Measurements from ENCODE around the gene PRSS12.

Gene PRSS12

DNA sequence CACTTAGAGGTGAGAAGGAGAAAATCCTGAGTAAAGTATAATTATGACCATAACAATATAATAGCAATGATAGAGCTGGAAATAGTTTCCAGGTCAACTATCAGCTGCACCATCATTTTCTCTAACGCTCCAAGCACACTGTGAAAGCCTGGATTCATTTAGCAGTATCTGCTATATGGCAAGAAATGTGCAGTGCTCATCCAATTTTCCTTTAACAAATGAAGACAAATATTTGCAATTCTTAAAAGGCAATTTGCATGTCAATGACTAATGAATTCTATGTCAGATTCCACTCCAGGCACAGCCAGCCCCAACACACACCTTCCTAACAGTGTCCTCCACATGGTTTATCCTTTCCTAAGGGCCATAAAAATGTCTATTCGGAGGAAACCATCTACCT is 12.7 kb downstream of the PRSS12 start:
- TF ChIP-seq POLR2AphosphoS5 (IDR thresholded peaks at IDR 0.05; ENCODE audit: low read depth) (no peak), GABPA (IDR thresholded peaks at IDR 0.05; ENCODE audit: low read depth) (no peak), SPI1 (IDR thresholded peaks at IDR 0.05; ENCODE audit: borderline replicate concordance, low read depth) (no peak)
- TF ChIP-seq, protein P1, sequence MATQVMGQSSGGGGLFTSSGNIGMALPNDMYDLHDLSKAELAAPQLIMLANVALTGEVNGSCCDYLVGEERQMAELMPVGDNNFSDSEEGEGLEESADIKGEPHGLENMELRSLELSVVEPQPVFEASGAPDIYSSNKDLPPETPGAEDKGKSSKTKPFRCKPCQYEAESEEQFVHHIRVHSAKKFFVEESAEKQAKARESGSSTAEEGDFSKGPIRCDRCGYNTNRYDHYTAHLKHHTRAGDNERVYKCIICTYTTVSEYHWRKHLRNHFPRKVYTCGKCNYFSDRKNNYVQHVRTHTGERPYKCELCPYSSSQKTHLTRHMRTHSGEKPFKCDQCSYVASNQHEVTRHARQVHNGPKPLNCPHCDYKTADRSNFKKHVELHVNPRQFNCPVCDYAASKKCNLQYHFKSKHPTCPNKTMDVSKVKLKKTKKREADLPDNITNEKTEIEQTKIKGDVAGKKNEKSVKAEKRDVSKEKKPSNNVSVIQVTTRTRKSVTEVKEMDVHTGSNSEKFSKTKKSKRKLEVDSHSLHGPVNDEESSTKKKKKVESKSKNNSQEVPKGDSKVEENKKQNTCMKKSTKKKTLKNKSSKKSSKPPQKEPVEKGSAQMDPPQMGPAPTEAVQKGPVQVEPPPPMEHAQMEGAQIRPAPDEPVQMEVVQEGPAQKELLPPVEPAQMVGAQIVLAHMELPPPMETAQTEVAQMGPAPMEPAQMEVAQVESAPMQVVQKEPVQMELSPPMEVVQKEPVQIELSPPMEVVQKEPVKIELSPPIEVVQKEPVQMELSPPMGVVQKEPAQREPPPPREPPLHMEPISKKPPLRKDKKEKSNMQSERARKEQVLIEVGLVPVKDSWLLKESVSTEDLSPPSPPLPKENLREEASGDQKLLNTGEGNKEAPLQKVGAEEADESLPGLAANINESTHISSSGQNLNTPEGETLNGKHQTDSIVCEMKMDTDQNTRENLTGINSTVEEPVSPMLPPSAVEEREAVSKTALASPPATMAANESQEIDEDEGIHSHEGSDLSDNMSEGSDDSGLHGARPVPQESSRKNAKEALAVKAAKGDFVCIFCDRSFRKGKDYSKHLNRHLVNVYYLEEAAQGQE (IDR thresholded peaks at IDR 0.05; ENCODE audit: insufficient replicate concordance, low read depth): no peak
- TF ChIP-seq, protein P2, sequence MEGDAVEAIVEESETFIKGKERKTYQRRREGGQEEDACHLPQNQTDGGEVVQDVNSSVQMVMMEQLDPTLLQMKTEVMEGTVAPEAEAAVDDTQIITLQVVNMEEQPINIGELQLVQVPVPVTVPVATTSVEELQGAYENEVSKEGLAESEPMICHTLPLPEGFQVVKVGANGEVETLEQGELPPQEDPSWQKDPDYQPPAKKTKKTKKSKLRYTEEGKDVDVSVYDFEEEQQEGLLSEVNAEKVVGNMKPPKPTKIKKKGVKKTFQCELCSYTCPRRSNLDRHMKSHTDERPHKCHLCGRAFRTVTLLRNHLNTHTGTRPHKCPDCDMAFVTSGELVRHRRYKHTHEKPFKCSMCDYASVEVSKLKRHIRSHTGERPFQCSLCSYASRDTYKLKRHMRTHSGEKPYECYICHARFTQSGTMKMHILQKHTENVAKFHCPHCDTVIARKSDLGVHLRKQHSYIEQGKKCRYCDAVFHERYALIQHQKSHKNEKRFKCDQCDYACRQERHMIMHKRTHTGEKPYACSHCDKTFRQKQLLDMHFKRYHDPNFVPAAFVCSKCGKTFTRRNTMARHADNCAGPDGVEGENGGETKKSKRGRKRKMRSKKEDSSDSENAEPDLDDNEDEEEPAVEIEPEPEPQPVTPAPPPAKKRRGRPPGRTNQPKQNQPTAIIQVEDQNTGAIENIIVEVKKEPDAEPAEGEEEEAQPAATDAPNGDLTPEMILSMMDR (IDR thresholded peaks at IDR 0.05; ENCODE audit: insufficient read depth, low read length): no peak
- H3K4me3 ChIP-seq (replicated peaks; ENCODE audit: insufficient read depth, low read length): no peak overlapping the region

DNA sequence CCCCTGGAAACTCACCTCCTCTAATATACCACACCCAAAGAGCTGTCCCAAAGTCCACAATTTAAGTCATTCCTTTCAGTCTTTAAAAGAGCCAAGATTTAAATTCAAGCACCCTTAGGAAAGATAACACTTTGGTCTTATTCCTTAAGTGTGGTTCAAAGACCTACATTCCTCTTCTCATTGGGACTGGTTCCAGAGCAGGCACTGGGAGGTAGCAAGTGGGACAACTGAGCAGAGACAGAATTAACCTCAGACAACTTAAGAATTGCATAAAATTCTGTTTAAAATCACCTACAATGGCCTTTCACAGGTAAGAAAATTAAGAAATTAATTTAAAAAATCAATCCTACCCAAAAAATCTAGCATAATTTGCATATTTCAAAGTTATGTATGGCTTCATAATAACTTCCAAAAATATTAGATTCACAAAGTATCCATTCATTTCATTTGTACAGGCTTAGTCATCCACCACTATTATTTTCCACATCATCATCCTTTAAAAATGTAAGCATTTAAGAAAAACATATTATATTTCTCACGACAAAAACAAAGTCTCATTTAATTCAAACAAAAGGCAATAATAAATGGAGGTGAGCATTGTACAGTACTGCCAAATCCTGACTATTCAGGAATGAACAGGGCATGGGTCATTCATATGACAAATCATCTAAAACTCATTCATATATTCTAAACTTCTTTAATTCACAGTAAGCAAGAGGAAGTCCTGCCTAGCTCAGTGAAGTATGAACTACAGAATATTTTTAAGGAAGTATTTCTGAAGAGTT is 13.6 kb downstream of the PRSS12 start:
- DNase-seq (ENCODE audit: low read depth in 1 of 2, low spot score in 1 of 2): no peak
- Histone ChIP-seq H3K27ac (replicated peaks) (no peak overlapping the region), H3K27me3 (ENCODE audit: insufficient read depth, poor library complexity, severe bottlenecking) (no peaks in the 10 kb centered on the region), H3K4me3 (replicated peaks; ENCODE audit: insufficient read depth, low read length) (no peak overlapping the region)
- peak; percentile 55; the same call in 1 of the 2 replicates for TF ChIP-seq SPI1 (IDR thresholded peaks at IDR 0.05; ENCODE audit: borderline replicate concordance, low read depth)
- TF ChIP-seq POLR2AphosphoS5 (IDR thresholded peaks at IDR 0.05; ENCODE audit: low read depth): no peak

More for the DNA sequence above, 12.7 kb downstream of the PRSS12 start:
- H3K27ac ChIP-seq (replicated peaks): no peak overlapping the region
- DNase-seq (ENCODE audit: low read depth in 1 of 2, low spot score in 1 of 2): no peak
- no peaks in the 10 kb centered on the region for H3K27me3 ChIP-seq (ENCODE audit: insufficient read depth, poor library complexity, severe bottlenecking)

DNA sequence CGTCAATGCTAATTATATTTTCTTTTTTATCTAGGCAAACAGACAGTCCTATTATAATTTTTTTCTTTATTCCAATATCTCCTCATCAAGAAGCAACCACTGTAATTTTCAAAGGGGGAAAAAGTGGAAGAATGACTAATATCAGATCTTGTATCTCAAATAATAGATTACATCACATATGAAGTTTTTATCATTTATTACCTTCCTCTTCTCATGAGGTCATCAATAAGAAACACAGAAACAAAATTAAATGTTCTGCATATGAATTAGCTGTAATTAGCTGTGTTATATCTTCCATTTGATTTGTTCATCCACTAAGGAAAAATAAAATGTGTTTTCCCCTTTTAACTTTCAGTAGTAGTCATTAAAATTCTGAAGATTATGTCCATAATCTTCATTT is 14.3 kb downstream of the PRSS12 start:
- TF ChIP-seq POLR2AphosphoS5 (IDR thresholded peaks at IDR 0.05; ENCODE audit: low read depth): no peak
- no peak for TF ChIP-seq SPI1 (IDR thresholded peaks at IDR 0.05; ENCODE audit: borderline replicate concordance, low read depth)
- TF ChIP-seq, protein P2 (IDR thresholded peaks at IDR 0.05; ENCODE audit: insufficient read depth, low read length): no peak
- TF ChIP-seq, protein P1 (IDR thresholded peaks at IDR 0.05; ENCODE audit: insufficient replicate concordance, low read depth): no peak
- H3K27me3 ChIP-seq (ENCODE audit: insufficient read depth, poor library complexity, severe bottlenecking): no peaks in the 10 kb centered on the region
- no peak overlapping the region for H3K27ac ChIP-seq (replicated peaks)
- no peak for DNase-seq (ENCODE audit: low read depth in 1 of 2, low spot score in 1 of 2)
- H3K4me3 ChIP-seq (replicated peaks; ENCODE audit: insufficient read depth, low read length): no peak overlapping the region

DNA sequence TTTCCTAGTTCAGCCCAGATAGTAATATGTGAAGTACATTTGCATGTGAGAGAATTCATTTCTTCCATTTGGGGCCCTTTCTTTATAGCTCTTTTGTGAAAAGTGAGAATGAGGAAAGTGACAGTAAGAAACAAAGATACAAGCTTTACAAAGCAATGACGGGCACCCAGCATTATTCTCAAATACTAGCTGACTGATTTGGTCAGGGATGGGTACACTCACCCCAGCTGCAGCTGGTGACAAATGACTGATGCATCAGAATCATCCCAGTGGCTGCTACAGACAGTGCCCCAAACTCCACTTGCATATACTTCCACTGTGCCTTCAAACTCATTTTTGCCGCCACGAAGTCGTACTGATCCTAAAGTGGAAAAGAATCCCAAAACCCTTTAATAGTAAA is 14.8 kb downstream of the PRSS12 start:
- DNase-seq (ENCODE audit: low read depth in 1 of 2, low spot score in 1 of 2): no peak
- no peaks in the 10 kb centered on the region for H3K27me3 ChIP-seq (ENCODE audit: insufficient read depth, poor library complexity, severe bottlenecking)

More for the DNA sequence above, 14.8 kb downstream of the PRSS12 start:
- no peak overlapping the region for H3K4me3 ChIP-seq (replicated peaks; ENCODE audit: insufficient read depth, low read length)
- H3K27ac ChIP-seq (replicated peaks): no peak overlapping the region
- TF ChIP-seq SPI1 (IDR thresholded peaks at IDR 0.05; ENCODE audit: borderline replicate concordance, low read depth): no peak
- no peak for TF ChIP-seq GABPA (IDR thresholded peaks at IDR 0.05; ENCODE audit: low read depth)
- TF ChIP-seq, protein P2 (IDR thresholded peaks at IDR 0.05; ENCODE audit: insufficient read depth, low read length): no peak
- TF ChIP-seq, protein P1 (IDR thresholded peaks at IDR 0.05; ENCODE audit: insufficient replicate concordance, low read depth): no peak
- no peak for TF ChIP-seq POLR2AphosphoS5 (IDR thresholded peaks at IDR 0.05; ENCODE audit: low read depth)
